Adipose tissue (tissue), 3 donors: Measurements from ENCODE around the gene ARHGEF3. TPM values are rescaled to one million over a fixed set of nuclear protein-coding genes. Genes with fewer than 3 reads are reported as not detected.

Experiments used
- H3K27ac ChIP-seq: one replicate; pipeline ENCODE4 v1.5.1; 2013; ENCODE audit warnings: low read depth, low read length
- WGBS, 3 donors: extraction: QIAGEN DNeasy Blood & Tissue Kit; methylation state at CpG; one replicate each; pipeline ENCODE4 v1.1.7; 2013; 5-methylcytosine and 5-hydroxymethylcytosine counted together
- polyA plus RNA-seq, 3 donors: library from polyadenylated mRNA; stranded (reverse); fragments of 200-250 nt; gene quantifications; one replicate each; pipeline ENCODE4 v1.2.3, GENCODE V29; 2013
- donor health status: healthy with polysubstance abuse.
- donor health status: Bipolar disorder and iron deficiency.
- donor health status: healthy.

Gene ARHGEF3
- 10 to 100 TPM; 11.1 to 15.4 (median 11.4) TPM for polyA plus RNA-seq

DNA sequence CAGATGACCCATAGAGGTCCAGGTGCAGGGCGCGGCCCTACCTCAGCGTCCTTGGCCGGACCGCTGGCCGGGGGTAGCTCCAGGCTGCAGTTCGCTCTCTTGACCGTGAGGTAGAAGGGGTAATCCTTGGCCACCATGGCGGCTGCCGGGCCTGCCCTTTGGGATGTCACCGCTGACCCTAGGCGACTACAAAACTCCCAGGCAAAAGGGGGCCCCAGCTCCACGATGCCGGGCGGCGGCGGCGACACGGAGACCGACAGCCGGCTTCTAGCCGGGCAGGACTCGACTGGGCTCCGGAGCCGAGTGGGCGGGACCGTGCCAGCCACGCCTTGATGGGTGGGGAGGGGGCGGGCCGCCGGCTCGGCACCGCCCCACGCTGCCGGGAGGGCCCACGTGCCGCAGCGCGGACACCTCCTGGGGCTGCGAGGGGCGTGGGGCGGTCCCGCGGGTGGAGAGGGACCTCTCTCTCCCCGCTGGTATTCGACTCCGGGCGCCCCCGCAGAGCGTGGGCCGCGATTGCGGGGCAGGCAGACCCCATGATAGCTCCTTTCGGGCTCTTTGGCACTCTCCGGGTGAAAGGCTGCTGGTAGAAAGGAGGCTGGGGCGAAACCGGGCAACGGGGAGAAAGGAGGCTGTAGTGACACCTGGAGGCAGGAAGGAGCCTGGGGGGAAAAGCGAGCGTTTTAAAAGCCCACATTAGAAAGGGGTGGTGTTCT lies at the start of gene ARHGEF3:
Gene ARHGEF3, minus strand, starts transcription at position 288 of the 716 bp plus-strand sequence. Its CDS starts 151 bp downstream, at position 137.
- 0 to 1% (median 0%) methylated on average over 58 to 60 of the region's 60 CpGs for WGBS, 3 donors

GRCh38 chr3:56849698-56850097 lies 47.9 kb upstream of the ARHGEF3 start:
- WGBS, 3 donors = 82 to 90% (median 85%) methylated on average over 7 of the region's 7 CpGs
- no peak overlapping the region for H3K27ac ChIP-seq

More for the DNA sequence above, at the start of gene ARHGEF3:
- no peak within 1 kb of the TSS for H3K27ac ChIP-seq

DNA sequence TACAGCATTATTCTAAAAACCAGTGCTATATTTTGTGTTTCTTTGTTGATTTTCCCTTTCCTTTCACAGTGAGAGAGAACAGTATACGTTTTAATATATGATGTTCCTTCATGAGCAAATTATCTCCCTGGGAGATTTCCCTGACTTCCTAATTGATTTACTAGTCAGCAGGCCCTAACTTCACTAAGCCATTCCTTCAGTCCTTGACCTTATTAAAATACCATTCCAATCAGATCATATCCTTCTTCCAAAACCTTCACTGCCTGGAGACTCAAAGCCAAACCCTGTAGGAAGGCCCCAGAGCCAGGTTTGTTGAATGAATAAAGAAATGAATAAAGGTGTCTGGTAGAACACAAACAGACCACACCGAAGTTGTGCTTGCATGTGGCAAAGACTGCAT lies 43.8 kb upstream of the ARHGEF3 start:
- H3K27ac ChIP-seq = no peak overlapping the region
- 81 to 90% (median 84%) methylated on average over 2 of the region's 2 CpGs for WGBS, 3 donors

DNA sequence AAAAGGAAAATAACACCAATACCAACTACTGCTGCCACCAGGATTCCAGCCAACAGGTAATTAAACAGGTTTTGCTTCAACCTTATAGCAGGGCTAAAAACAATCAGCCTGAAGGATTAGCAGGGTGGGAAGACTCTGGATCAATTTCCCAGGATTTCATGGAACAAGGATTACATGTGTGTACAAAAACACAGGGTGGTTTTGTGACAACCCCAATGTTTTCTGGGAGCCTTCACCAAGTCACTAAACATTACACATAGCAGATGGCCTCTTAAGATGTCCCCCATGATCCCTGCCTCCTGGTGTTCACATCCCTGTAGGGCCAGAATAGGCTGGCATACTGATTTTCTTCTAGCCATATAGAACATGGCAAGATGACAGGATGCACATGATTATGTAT lies 42.8 kb upstream of the ARHGEF3 start:
- no peak overlapping the region for H3K27ac ChIP-seq

DNA sequence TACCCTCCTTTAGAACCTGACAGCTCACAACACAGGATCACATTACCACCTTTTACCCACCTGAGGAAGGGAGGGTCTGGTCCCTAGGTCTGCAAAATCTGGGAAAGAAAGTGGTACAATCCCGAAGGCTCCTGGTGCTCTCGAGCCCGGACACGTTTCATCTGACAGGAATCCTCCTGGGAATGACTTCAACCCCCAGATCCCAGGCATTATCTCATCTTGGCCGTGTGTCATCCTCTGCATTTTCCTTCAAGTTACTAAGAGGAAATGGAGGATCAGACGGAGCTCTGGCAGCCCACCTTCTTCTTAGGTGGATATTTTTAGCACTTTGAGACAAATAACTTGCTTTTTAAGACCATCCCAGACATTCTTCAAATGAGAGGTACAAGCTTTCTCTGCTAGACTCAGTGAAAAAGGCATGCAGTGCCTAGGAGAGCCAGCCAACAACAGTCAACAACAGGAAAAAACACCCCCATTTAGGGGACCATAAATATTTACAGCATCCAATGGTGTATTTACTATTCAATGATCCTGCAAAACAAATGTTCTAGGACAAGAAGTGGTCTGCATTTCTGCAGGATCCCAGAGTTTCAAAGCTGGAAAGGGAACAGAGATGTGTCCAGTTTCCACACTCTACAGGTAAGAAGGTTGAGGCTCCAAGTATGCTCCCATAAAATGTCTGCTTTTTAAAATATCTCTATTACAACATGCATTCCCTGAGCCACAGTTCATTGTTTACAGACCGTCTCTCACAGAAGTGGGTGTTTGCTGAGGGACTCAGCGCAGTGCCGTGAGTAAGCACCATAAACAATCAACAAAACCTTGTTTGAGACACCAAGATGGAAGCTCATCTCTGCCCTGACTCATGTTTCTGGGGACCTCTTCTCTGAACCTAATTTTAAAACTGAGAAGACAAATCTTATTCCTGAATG lies 38.3 kb upstream of the ARHGEF3 start:
- WGBS, 3 donors = 68 to 81% (median 68%) methylated on average over 9 of the region's 9 CpGs
- H3K27ac ChIP-seq = no peak overlapping the region

DNA sequence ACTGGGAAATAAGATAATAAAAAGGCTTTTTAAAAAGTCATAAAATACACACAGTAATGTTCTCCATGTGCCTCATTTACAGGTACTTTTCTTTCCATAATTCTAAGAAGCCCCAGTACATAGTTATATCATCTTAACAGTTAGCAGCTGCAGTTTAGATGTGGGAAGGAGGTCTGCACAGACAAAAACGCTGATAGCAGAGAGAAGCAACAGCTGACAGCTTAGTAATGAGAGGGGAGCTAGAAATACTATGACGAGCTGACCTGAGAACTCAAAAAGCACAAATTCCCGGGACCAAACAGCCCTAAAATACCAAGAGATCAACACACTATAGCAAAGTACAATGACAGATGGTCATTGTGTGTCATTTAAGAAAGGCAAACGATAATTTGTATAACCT lies 36.7 kb upstream of the ARHGEF3 start:
- no peak overlapping the region for H3K27ac ChIP-seq
- 68 to 74% (median 70%) methylated on average over 4 of the region's 4 CpGs for WGBS, 3 donors

DNA sequence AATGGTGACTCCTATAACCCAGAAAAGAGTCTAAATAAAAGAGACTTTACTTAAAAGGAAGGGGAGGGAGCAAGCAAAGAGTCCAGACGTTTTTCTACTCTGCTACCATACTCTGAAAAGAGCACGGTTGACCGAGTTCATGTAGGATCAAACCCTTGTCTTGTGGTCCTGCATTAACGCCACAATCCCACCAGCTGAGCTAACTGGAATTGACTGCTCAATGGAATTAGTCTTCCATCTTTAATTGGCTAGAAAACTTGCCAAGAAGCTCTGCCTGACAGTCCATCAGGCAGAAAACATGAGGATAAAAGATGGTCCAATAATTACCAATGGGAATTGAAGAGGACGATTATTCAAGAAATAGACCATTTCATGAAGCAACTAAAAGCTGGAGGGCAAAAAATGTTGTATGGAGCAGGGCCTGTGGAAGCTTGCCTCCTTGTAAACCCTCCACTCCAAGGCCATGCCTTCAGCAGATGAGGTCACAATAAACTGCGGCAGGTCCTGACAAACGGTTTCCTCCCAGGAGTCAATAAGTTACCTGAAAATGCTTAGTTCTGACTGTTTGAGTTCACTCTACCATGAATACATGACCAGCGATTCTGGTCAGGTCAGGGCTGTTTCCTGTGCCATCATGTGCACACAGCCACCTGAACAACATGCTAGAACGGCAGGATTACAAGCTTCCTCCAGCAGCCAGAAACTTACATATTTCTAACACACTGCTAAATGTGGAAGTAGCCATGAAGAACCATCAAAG lies 35.6 kb upstream of the ARHGEF3 start:
- WGBS, 3 donors = 71 to 75% (median 75%) methylated on average over 9 of the region's 9 CpGs
- H3K27ac ChIP-seq = no peak overlapping the region

DNA sequence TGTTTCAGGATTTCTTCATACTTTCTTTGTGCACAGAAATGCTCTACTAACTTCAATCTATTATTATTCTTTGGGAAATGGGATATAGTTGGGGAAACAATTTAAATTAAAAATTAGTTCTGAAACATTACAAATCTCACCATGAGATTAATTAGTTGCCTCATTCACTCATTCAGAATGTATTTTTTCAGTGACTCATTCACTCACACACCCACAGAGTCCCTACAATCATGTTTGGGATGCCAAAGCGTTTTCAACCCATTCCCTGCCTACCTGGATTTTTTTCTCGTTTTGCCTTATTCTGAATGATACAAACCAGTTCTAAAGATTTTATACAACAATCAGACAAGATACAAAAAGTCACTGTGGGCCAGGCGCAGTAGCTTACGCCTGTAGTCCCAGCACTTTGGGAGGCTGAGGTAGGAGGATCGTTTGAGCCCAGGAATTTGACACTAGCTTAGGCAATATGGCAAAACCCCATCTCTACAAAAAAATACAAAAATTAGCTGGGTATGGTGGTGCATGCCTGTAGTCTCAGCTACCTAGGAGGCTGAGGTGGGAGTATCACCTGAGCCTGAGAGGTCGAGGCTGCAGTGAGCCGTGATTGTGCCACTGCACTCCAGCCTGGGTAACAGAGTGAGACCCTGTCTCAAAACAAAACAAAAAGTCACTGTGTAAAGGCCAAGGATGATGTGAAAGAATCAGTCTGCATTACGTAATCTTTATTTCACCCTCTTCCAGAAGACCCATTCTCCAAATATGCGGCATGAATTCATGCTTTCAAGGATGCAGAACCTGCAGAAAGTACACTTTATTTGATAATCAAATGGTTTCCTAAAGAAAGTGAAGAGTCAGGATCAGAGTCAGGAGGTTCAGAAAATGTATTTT lies 34.8 kb upstream of the ARHGEF3 start:
- no peak overlapping the region for H3K27ac ChIP-seq
- WGBS, 3 donors = 81 to 85% (median 82%) methylated on average over 9 of the region's 9 CpGs

GRCh38 chr3:56835650-56836227 lies 34.0 kb upstream of the ARHGEF3 start:
- 73 to 82% (median 80%) methylated on average over 6 of the region's 6 CpGs for WGBS, 3 donors
- no peak overlapping the region for H3K27ac ChIP-seq

GRCh38 chr3:56833536-56833935 lies 31.8 kb upstream of the ARHGEF3 start:
- WGBS, 3 donors = 61 to 96% (median 69%) methylated on average over 2 of the region's 2 CpGs
- no peak overlapping the region for H3K27ac ChIP-seq

DNA sequence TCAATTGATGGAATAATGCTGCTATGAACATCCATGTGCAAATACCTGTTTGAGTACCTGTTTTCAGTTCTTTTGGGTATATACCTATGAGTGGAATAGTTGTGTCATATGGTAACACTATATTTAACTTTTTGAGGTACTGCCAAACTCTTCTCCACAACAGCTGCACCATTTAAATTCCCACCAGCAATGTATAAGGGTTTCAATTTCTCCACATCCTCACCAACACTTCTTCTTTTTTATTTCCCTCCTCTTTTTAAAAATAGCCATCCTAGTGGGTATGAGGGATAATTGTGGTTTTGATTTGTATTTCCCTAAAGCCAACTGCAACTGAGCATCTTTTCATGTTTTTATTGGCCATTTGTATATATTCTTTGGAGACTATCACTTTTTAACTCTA lies 31.3 kb upstream of the ARHGEF3 start:
- H3K27ac ChIP-seq = no peak overlapping the region

GRCh38 chr3:56831572-56831971 lies 29.8 kb upstream of the ARHGEF3 start:
- 83 to 98% (median 92%) methylated on average over 3 of the region's 3 CpGs for WGBS, 3 donors
- H3K27ac ChIP-seq = no peak overlapping the region

GRCh38 chr3:56830884-56831283 lies 29.1 kb upstream of the ARHGEF3 start:
- 90 to 97% (median 90%) methylated on average over 2 of the region's 2 CpGs for WGBS, 3 donors
- no peak overlapping the region for H3K27ac ChIP-seq

GRCh38 chr3:56829533-56829932 lies 27.8 kb upstream of the ARHGEF3 start:
- 28 to 74% (median 56%) methylated on average over 1 of the region's 1 CpG for WGBS, 3 donors
- H3K27ac ChIP-seq = no peak overlapping the region

DNA sequence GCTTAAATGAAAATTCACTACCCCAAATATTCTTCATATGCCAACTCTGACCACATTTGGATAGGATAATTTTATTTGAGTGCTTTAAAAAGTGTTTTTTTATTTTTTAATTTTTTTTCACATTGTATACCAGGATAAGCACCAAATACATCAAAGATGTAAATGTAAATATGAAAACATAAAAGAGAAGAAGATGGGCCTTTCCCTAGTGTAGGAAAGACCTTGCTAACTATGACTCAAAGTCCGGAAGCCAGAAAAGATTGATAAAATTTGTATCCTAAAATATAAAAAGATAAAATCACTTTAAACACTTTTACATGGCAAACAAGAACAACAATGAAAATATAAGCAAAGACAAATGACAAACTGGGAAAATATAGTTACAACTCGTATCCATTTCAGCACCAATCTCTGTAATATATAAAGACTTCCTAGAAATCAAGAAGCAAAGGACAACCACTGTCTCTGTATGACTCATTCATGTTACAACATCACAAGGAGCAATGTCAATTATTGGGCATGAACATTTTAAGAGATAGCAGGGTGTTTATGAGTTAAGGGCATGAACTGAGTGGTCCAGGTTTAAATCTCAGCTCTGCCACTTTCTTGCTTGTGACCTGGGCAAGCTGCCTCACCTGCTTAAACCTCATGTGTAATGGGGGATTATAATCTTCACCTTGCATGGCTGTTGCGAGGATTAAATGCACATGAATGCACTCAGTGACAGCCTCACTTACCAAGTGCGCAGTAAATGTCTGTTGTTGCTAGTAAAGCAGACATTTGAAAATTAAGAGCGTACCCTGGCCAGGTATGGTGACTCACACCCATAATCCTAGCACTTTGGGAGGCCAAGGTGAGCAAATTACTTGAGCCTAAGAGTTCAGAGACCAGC lies 25.3 kb upstream of the ARHGEF3 start:
- WGBS, 3 donors = 91 to 95% (median 92%) methylated on average over 5 of the region's 5 CpGs
- H3K27ac ChIP-seq = no peak overlapping the region

GRCh38 chr3:56825567-56826438 lies 24.1 kb upstream of the ARHGEF3 start:
- H3K27ac ChIP-seq = no peak overlapping the region
- WGBS, 3 donors = 41 to 66% (median 42%) methylated on average over 4 of the region's 4 CpGs
